Suprapubic skin (tissue), 4 donors: ENCODE data around the gene PCGF1.

ENCODE experiments used
- CTCF ChIP-seq, 2 donors: fragments of 200-600 bp in 1 of 2; fragments of 450-650 bp in 1 of 2; sonication (generic) in 1 of 2; IDR thresholded peaks; one replicate each; pipeline ENCODE4 v1.5.1; 2016 to 2019; ENCODE audit warnings: antibody characterized with exemption in 2 of 2, mild to moderate bottlenecking in 1 of 2, moderate library complexity in 1 of 2
- POLR2A ChIP-seq, 2 donors: fragments of 450-650 bp; IDR thresholded peaks; one replicate each; pipeline ENCODE4 v1.6.1; 2017; ENCODE audit warnings: antibody characterized with exemption in 2 of 2, mild to moderate bottlenecking in 2 of 2, moderate library complexity in 2 of 2
- POLR2AphosphoS5 ChIP-seq, 3 donors: sonication (generic); formaldehyde crosslinking; IDR thresholded peaks; one replicate each; pipeline ENCODE4 v1.6.1; 2017; ENCODE audit warnings: antibody characterized with exemption in 3 of 3

GRCh38 chr2:74510272-74510671 lies 2.8 kb upstream of the PCGF1 start:
- no peak for TF ChIP-seq CTCF (IDR thresholded peaks at IDR 0.05)
- TF ChIP-seq POLR2A (IDR thresholded peaks at IDR 0.05): no peak
- no peak for TF ChIP-seq POLR2AphosphoS5 (IDR thresholded peaks at IDR 0.05)
